GM23338 (cell line): Measurements from ENCODE around the gene VSIR. TPM values are rescaled to one million over a fixed set of nuclear protein-coding genes. Genes with fewer than 3 reads are reported as not detected.

Experiments
- ATAC-seq: fragments of 200-7000 bp; cut with Tn5 transposase; 3 replicates; pipeline ENCODE4 v1.9.1; 2020
- DNase-seq: peaks from one replicate; pipeline ENCODE4 v3.0.0-alpha.2; 2015; ENCODE audit warnings: low spot score
- H2AFZ ChIP-seq: fragments of 200-600 bp; sonication (generic); 2 replicates; pipeline ENCODE4 v1.8.0; 2016; ENCODE audit warnings: antibody characterized with exemption, mild to moderate bottlenecking, moderate library complexity
- H3F3A ChIP-seq: fragments of 200-600 bp; sonication (generic); replicated peaks from 2 replicates; pipeline ENCODE4 v1.8.0; 2017; ENCODE audit warnings: antibody characterized with exemption, mixed run types, low read depth
- H3K27ac ChIP-seq: fragments of 200-600 bp; sonication (generic); 2 replicates; pipeline ENCODE4 v1.6.1; 2016; ENCODE audit warnings: low read depth
- H3K27me3 ChIP-seq: fragments of 200-600 bp; sonication (generic); 2 replicates; pipeline ENCODE4 v1.8.0; 2016; ENCODE audit warnings: mild to moderate bottlenecking, mixed run types, moderate library complexity; ENCODE audit not compliant: insufficient read depth
- H3K36me3 ChIP-seq: fragments of 200-600 bp; sonication (generic); 2 replicates; pipeline ENCODE4 v1.8.0; 2016; ENCODE audit warnings: mild to moderate bottlenecking; ENCODE audit not compliant: insufficient read depth
- H3K4me1 ChIP-seq: fragments of 200-600 bp; sonication (generic); 2 replicates; pipeline ENCODE4 v1.8.0; 2016; ENCODE audit warnings: mild to moderate bottlenecking, moderate library complexity; ENCODE audit not compliant: insufficient read depth
- H3K4me2 ChIP-seq: fragments of 200-600 bp; sonication (generic); 2 replicates; pipeline ENCODE4 v1.7.1; 2017; ENCODE audit warnings: mixed run types
- H3K4me3 ChIP-seq: fragments of 200-600 bp; sonication (generic); 2 replicates; pipeline ENCODE4 v1.6.1; 2016; ENCODE audit warnings: mixed run types
- H3K79me2 ChIP-seq: fragments of 200-600 bp; sonication (generic); replicated peaks from 2 replicates; pipeline ENCODE4 v1.8.0; 2017; ENCODE audit warnings: mild to moderate bottlenecking; ENCODE audit not compliant: insufficient read depth
- H3K9me2 ChIP-seq: fragments of 200-600 bp; sonication (generic); 2 replicates; pipeline ENCODE4 v1.8.0; 2017; ENCODE audit not compliant: insufficient read depth
- H4K20me1 ChIP-seq: fragments of 200-600 bp; sonication (generic); replicated peaks from 2 replicates; pipeline ENCODE4 v1.8.0; 2017; ENCODE audit warnings: mild to moderate bottlenecking; ENCODE audit not compliant: insufficient read depth
- H3K27ac Mint-ChIP-seq: 2 replicates; pipeline ENCODE4 v1.8.0; 2020; ENCODE audit warnings: inconsistent platforms, mild to moderate bottlenecking, moderate library complexity, mixed read lengths
- H3K27me3 Mint-ChIP-seq: 3 replicates; pipeline ENCODE4 v1.8.0; 2022; ENCODE audit warnings: low read depth, mild to moderate bottlenecking, moderate library complexity, mixed read lengths, inconsistent platforms; ENCODE audit not compliant: insufficient read depth, poor library complexity
- H3K36me3 Mint-ChIP-seq: 3 replicates; pipeline ENCODE4 v1.8.0; 2021; ENCODE audit warnings: low read depth, mild to moderate bottlenecking, inconsistent platforms, moderate library complexity, mixed read lengths
- H3K4me1 Mint-ChIP-seq: 3 replicates; pipeline ENCODE4 v1.8.0; 2020; ENCODE audit warnings: mild to moderate bottlenecking, inconsistent platforms, mixed read lengths
- H3K4me3 Mint-ChIP-seq: 3 replicates; pipeline ENCODE4 v1.8.0; 2021; ENCODE audit warnings: moderate library complexity, mild to moderate bottlenecking, inconsistent platforms, mixed read lengths
- H3K9me3 Mint-ChIP-seq: 3 replicates; pipeline ENCODE4 v1.8.0; 2020; ENCODE audit warnings: moderate library complexity, mild to moderate bottlenecking, inconsistent platforms, mixed read lengths
- CREB1 ChIP-seq: fragments of 250-450 bp; sonication (Bioruptor Pico); IDR thresholded peaks from 2 replicates; pipeline ENCODE4 v1.5.0; 2020; ENCODE audit warnings: low read depth, mild to moderate bottlenecking, moderate library complexity
- CTCF ChIP-seq, 2 experiments: fragments of 200-600 bp in 1 of 2; sonication (generic) in 1 of 2; conservative IDR thresholded peaks; 2 replicates each; pipeline versions ENCODE4 v1.5.1 to v1.6.1; 2016 to 2017; ENCODE audit warnings: antibody characterized with exemption in 2 of 2, low read depth in 2 of 2, mild to moderate bottlenecking in 2 of 2, moderate library complexity in 1 of 2
- ETS1 ChIP-seq: IDR thresholded peaks from 2 replicates; pipeline ENCODE4 v1.6.1; 2016; ENCODE audit warnings: antibody characterized with exemption
- EZH2 ChIP-seq: fragments of 200-600 bp; sonication (generic); IDR thresholded peaks from one replicate; pipeline ENCODE4 v1.8.0; 2017; ENCODE audit warnings: antibody characterized with exemption, mild to moderate bottlenecking, low read depth; ENCODE audit not compliant: unreplicated experiment
- JUNB ChIP-seq: IDR thresholded peaks from one replicate; pipeline ENCODE4 v1.6.1; 2016; ENCODE audit warnings: antibody characterized with exemption; ENCODE audit not compliant: unreplicated experiment
- REST ChIP-seq: IDR thresholded peaks from one replicate; pipeline ENCODE4 v1.6.1; 2018; ENCODE audit warnings: antibody characterized with exemption; ENCODE audit not compliant: unreplicated experiment
- STAT1 ChIP-seq: IDR thresholded peaks from one replicate; pipeline ENCODE4 v1.6.1; 2016; ENCODE audit warnings: antibody characterized with exemption; ENCODE audit not compliant: unreplicated experiment
- ZNF331 ChIP-seq: fragments of 250-450 bp; sonication (Bioruptor Pico); IDR thresholded peaks from 2 replicates; pipeline ENCODE4 v1.5.0; 2020; ENCODE audit warnings: low read depth, mild to moderate bottlenecking, moderate library complexity
- ZNF462 ChIP-seq: fragments of 250-450 bp; sonication (Bioruptor Pico); IDR thresholded peaks from 2 replicates; pipeline ENCODE4 v1.5.0; 2020; ENCODE audit warnings: mild to moderate bottlenecking, moderate library complexity
- polyA plus RNA-seq: library from polyadenylated mRNA; unstranded; fragments of >200 nt; fragmentation: Nextera tagmentation; extraction: Ambion mirVana; gene quantifications from 2 replicates; pipeline ENCODE4 v1.2.1, GENCODE V29; 2016
- total RNA-seq: library from RNA; depleted of rRNA; stranded (reverse); fragments of >200 nt; shearing (Covaris generic); gene quantifications from 2 replicates; pipeline ENCODE4 v1.2.3, GENCODE V29; 2014

Gene VSIR
- total and polyA plus RNA-seq, 2 experiments from 2014 or later, result 0.10 to 0.74 TPM

GRCh38 chr10:71719042-71719441, 54.3 kb downstream of the VSIR start (continued):
- no peak for TF ChIP-seq ZNF462
- TF ChIP-seq JUNB, result no peak
- no peak for TF ChIP-seq CREB1 (CRISPR knock-in tag)
- TF ChIP-seq EZH2, result no peak

GRCh38 chr10:71718165-71718698, 55.1 kb downstream of the VSIR start:
- Mint-ChIP-seq H3K4me1 (peaks cover 15% of the 10 kb centered on the region), H3K27ac (no peak overlapping the region), H3K36me3 (no peaks in the 10 kb centered on the region), H3K9me3 (no peaks in the 10 kb centered on the region), H3K27me3 (peaks cover 24% of the 10 kb centered on the region), H3K4me3 (no peak overlapping the region)
- DNase-seq, result no peak
- Histone ChIP-seq H3F3A (no peaks in the 10 kb centered on the region), H3K27ac (no peak overlapping the region), H3K79me2 (no peaks in the 10 kb centered on the region), H3K4me2 (no peak overlapping the region), H3K27me3 (no peaks in the 10 kb centered on the region), H3K4me1 (peaks cover 6% of the 10 kb centered on the region), H4K20me1 (no peaks in the 10 kb centered on the region), H3K9me2 (no peaks in the 10 kb centered on the region), H3K36me3 (no peaks in the 10 kb centered on the region), H2AFZ (no peak overlapping the region), H3K4me3 (no peak overlapping the region)
- no peak for ATAC-seq
- TF ChIP-seq ZNF331 (CRISPR knock-in tag) (no peak), EZH2 (no peak), CTCF (conservative IDR thresholded peaks at IDR 0.05; ENCODE audit: low read depth in 2 of 2) (no peak), ETS1 (no peak), REST (no peak), STAT1 (no peak)
